GM18868 (cell line): ENCODE results near the gene RTTN.

Source experiments
- ATAC-seq: cut with Tn5 transposase; IDR thresholded peaks from one replicate; pipeline ENCODE4 v1.9.1; 2021; ENCODE audit warnings: mild to moderate bottlenecking, moderate library complexity; ENCODE audit not compliant: unreplicated experiment

RTTN gene

DNA sequence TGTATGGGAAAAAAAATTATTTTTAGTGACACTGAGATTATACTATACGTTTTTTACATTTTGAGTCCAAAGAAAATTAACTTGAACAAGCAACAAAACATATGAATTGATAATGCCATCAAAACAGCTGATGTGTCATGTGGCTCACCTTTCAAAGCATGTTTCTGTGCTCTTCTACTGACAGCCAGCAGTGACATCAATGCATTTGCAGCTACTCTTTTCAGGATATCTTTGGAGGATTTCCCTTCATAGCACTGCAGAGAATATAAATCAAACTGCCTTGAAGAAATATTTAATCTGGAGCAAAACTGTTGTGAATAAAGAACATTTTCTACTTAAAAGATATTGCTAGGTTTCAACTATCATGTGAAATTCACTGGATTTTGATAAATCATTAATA lies 174.8 kb downstream of the RTTN start:
- no peak for ATAC-seq

DNA sequence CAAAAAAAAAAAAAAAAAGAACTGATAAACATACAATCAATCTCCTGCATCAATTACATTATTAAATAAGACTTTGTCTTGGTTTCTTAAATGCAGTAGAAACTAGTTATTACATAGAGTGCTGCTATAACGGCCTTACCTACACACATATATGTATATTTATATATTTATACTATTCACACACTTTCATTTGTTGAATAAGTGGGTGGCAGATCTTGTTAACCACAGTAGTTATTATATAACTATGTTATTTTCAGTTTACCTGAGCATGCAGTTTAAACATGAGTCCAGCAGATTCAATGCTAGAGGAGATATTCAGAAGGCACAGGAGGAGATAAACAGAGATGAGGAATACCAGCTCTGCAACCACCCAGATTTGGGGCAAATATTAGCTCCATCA lies 176.3 kb downstream of the RTTN start:
- ATAC-seq = peak; percentile 30

DNA sequence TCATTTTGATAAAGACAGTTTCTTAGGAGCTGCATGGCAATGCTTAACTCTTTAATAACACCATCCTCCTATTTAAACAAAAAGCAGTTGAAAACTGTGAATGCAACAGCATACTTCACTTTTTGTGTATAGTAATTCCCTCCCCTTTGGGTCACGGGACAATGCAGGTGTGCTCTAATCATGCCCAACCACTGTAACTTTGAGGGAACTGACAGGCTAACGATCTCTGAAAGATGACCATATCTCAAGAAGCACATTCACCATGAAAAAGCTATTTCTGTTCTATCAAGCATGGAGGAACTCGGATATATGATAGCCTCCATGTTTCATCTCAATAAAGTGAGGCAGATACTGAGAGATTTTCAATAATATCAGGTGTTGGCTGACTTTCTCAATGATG lies 176.8 kb downstream of the RTTN start:
- ATAC-seq = peak; percentile 88

DNA sequence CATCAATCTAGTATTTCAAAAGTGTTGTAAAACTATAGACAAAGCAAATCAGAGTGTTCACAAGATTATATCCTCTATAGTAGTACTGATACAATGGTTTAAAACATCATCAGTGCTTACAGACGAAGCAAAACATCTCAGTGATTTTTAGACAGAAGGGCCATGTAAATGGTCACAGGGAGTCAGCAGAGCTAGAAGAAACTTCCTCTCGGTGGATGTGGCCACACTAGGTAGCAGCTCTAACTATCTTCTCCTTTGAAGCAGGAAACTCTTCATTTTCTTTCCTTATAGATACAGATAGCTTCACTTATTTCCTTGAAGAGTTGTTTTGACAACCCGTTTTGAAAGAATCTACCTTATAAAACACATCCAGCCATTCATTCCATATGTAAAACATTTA lies 177.4 kb downstream of the RTTN start:
- no peak for ATAC-seq

DNA sequence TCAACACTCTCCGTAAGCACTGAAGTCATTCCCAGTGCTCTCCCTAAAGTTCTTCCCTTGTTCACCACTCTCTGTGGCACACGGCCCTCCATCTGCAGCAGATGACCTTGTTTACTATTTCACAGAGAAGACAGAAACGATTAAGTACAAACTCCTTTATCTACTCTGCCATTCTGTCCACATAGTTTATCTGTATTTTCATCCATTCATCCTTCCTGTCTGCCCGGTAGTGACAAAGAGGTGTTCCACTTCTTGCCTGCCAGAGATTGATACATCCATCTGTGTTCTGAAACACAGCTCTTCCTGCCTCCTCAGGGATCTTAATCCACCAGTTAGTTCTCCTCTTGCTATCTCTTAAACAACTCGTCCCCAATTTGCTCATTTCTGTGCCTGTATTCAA lies 179.9 kb downstream of the RTTN start:
- ATAC-seq = no peak

DNA sequence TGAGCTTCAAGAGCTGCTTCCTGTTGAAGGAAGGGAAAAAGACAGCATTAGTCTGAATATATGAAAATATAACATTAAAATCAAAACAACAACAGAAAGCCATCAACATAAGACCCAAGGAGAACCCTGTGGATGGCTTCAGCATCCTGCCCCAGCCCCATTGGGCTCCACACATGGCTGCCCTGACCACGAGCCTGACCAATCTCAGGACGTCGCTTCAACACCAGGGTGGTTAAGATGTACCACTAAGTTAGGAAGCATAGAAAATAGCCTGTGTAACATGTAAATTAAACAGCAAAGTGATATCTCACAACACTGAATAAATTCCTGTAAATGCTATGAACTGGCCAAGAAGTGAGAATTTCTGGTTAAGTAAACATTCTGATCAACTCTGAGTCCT lies 180.7 kb downstream of the RTTN start:
- no peak for ATAC-seq

DNA sequence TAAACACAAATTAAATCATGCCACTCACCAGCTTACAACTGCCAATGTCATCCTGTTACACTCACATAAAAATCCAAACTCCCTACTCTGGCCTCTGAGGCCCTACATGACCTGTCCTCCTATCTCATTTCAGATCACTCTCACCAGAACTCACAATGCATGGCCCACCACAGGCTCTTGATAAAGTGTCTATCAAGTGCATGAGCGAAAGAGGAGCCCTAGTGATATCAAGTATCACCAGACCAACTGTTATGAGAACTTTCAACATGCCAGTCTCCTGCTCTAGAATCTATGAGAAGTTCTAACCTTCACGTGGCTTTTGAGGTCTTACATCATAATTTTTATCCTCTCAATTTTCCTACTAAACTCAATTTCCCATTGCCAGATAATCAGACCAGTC lies 181.4 kb downstream of the RTTN start:
- no peak for ATAC-seq

DNA sequence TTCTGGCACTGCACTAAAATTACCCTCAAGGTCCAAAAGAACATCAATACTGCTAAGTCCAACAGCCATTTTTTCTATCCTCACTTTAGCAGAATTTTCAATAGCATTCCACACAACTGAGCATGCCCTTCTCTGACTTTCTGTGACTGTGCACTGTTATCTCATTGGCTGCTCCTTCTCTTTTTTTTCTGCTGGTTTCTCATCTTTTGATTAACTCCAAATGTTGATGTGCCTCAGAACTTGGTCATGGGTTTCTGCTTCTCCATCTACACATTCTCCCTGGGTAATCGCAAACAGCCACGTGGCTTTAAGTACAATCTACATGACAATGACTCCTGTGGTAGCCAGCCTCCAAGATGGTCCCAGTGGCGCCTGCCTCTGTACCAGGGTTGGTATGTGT lies 182.9 kb downstream of the RTTN start:
- ATAC-seq = no peak

DNA sequence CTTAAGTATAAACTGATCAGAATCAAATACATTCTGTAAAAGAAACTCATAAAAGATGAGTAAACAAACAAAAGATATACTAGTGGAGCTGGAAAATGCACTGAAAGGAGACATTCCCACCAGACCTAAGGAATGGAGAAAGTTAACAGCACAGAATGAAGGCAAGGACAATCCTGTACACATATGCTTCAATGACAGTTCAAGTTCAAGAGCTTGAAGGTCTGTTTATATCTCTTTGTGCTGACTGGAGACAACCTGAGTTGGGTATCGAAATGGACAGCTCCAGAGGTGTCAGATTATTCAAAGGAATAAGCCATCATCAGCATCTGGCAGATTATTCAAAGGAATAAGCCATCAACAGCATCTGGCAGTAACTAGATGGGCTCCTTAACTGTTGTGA lies 184.0 kb downstream of the RTTN start:
- no peak for ATAC-seq

DNA sequence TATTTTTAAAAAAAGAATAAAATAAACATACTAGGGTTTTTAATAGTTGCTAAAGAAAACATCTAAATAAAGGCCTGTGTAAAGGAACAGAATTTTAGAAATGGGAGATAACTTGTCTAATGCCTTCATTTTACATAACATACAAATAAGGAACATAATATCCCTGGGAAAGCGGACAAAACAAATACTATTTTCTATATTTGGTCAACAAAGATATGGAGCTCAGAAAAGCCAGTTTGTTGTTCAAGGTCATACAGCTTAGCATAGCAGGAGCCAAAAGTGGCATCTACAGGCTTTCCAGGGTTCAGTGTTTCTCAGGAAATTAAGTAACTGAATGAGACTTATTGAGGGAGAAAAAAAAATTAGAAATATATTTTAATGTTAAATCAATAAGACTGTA lies 184.4 kb downstream of the RTTN start:
- ATAC-seq = no peak

DNA sequence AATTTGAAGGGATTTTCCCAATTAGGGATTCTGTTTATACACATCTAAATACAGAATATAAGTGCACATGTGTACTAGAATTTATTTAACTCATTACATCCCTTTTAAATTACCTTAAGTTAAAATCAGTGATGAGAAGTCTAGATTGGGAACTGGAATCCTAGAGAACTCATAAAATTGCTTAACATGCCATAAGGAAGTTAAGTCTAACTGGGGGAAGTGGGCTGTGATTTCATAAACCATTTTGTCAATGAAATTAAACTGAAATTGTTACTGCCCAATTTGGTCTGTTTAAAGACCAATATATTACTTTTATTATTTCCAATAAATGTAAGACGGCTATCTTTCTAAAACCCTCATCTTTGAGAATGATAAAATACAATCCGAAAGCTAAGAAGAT lies 185.5 kb downstream of the RTTN start:
- ATAC-seq = no peak

DNA sequence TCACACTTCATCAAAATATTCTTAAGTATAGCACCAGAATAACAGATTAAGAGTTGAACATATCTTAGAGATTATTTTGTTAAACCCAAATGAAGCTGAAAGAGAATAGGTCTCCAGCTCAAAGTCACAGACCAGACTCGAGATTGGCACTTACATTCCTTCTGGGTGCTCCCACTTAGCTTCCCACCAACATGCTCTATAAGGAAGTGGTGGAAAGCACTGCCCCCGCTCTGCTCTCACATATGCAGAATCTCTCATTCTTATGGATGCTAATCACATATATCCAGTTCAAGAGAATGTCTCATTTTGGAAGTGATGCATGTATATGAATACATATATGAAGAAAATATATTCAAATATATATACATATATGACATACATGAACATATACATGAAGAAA lies 186.4 kb downstream of the RTTN start:
- ATAC-seq = no peak

DNA sequence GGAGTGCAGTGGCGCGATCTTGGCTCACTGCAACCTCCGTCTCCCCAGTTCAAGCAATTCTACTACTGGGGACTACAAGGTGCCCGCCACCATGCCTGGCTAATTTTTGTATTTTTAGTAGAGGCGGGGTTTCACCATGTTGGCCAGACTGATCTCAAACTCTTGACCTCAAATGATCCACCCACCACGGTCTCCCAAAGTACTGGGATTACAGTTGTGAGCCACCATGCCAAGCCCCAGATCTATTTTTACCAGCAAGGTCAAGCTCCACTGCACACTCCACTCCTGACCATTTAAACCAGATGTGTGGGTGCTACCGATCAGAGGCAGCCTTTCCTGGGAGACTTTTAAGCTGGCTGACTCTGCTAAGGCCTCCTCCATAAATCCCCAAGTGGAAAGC lies 190.4 kb downstream of the RTTN start:
- no peak for ATAC-seq

DNA sequence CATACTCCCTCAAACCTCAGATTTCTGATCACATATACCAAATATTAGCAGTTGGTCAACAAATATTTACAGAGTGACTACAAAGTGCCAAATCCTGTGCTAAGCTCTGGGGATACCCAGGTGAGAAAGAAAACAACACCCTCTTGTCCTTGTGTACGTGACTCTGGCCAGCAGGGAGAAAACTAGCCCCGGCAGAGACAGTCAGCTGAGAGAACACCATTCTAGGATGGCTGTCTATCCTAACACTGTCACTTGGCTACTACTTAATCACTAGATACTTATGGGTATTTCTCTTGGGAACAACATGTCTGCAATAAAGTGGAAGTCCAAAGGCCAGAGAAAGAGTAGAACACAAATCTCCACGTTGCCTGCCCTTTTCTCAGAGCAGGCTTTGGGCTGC lies 199.9 kb downstream of the RTTN start:
- no peak for ATAC-seq

DNA sequence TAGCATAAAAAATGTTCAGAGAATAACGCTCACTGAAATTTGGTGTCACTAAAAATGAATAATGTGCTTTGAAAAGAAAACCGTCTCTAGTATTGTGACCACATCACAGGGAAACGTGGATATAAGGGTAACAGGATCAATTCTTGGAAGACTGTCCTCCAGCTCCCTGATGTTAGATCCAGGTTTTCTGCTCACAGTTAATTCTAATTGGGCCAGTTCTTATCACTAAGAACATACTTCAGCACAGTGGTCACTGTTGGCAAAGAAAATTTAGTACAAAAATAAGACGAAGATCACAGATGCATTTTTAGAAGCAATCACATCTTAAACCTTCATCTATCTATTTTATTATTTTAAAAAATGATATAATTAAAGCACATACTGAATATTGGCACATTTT lies 200.8 kb downstream of the RTTN start:
- ATAC-seq = no peak

DNA sequence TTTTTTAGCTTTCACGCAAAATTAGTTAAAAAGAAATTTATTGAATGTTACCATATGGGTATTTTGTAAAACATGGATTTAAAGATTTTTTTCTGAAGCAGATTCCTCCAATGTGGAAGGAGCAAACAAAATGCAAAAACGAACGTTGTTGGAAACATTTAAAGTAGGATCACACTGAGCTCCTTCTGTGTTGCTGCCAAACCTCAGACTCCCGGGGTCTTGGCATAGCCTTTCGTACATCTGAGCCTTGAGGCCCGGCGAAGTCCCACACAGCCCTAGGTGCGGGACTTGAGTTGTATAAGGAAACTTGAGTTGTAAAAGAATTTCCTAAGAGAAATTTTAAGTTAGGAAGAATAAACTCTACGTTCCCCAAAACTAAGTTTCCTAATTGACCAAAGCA lies 205.8 kb downstream of the RTTN start:
- no peak for ATAC-seq

DNA sequence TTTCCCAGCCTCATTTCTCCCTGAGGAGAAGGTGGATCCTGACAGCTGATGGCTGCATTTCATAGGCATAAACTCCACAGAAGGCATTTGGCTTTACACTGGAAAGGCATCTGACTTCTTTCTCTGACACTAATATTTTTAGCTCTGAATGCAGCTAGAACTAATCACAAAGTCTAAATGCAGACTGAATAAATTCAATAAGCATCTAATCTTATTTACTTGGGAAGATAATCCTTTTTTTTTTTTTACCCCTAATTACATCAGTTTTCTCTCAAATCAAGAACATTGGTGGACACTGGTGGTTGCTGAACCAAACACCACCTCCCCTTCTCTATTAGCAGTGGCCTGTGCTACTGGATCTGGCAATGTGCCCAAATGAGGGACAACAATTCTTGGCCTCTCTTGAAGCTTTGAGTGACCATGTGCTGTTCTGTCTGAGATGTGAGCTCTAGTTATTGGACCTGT lies 206.9 kb downstream of the RTTN start:
- no peak for ATAC-seq

DNA sequence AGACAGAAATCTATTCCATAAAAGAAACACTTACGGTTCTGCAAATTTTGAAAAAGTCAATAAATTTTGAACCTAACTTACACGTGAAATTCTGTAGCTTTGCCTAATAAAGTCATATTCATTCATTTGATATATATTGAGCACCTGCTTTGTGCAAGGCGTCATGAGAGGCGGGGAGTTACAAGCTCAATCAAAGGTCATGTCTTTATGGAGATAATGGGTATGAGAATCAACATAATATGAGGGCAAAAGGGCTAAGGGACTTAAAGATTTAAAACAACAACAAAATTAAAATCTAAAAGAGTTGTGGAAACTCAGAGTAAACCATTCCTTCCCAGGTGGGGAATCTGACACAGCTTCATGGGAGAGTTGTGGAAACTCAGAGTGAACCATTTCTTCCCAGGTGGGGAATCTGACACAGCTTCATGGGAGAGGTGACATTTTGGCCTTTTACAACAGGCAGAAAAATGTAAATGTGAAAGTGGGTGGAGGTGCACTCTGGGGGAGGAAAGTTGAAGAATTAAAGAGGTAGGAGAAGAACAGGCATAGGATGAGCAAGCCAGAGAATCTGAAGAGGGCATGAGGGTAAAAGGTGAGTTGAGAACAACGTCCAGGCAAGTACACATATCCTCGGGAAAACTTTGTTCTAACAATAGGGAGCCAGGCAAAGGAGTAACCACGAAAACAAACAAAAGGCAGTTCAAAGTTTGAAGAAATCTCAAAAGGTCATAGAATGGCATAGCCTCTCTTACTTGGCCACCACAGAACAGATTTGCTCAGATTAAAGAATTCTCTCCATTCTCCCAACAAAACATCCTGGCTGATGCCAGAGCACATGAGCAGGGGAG lies 208.3 kb downstream of the RTTN start:
- ATAC-seq = no peak

DNA sequence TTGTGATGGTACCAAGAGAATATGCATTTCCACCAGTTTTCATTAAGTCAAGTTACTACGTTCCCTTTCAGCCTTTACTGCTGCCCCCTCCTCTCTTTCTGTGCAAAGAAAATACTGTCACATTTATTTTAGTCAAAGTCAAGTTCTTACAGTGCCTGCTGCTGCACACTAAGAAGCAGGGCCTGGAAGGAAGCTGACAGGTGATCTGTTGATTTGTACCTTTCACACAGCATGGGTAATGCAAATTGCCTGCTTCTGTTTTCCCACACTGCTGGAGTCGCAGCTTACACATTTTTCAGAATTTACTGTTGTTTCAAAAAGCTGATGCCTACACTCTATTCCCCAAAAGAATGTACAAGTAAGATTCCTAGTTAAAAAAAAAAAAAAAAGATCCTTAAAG lies 209.1 kb downstream of the RTTN start:
- ATAC-seq = no peak

DNA sequence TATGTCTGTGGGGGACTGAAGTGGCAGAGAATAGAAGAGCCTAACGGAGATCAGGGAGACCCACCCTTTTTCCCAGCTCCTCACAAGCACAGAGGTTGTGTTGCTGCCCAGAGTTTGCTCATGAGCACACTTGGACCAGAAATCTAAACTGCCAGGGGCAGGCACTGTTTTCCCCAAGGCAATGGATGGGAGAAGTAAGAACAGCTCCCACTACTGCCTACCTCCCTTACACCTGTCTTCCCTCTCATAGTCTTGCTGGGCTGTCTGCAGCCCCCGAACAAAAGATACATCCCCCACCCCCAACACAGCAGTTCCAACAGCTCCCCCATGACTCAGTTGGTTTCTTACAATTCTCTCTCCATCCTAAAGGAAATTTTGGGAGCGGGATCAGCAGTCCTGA lies 209.7 kb downstream of the RTTN start:
- no peak for ATAC-seq

DNA sequence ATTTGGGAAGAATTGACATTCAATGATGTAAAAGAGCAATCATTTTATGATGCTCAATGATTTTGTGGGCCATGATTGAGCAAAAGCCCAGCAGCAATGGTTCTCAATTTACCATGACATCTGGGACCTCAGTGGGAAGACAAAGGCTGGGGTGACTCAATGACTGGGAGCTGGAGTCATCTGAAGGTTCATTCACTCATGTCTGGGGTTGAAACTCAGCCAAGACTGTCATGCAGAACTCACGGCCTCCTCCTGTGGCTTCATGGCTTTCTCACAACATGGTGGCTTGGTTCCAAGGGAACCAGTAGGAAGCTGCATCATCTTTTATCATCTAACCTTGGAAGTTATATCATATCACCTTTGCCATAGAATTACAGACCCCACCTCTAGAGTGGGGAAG lies 212.7 kb downstream of the RTTN start:
- no peak for ATAC-seq

DNA sequence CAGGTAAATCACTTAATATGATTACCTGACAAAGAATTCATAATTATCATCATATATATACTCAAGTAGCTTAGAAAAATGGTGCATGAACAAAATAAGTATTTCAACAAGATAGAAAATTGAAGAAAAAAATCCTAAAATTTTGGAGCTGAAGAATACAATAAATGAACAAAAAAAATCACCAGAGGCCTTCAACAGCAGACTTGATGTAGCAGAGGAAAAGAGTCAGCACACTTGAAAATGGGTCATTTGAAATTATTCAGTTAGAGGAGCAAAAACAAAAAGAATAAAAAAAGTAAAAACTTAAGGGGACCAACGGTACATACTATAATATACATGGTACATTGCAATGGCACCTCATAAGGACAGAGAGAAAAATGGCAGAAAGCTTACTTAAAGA lies 217.6 kb downstream of the RTTN start:
- no peak for ATAC-seq

DNA sequence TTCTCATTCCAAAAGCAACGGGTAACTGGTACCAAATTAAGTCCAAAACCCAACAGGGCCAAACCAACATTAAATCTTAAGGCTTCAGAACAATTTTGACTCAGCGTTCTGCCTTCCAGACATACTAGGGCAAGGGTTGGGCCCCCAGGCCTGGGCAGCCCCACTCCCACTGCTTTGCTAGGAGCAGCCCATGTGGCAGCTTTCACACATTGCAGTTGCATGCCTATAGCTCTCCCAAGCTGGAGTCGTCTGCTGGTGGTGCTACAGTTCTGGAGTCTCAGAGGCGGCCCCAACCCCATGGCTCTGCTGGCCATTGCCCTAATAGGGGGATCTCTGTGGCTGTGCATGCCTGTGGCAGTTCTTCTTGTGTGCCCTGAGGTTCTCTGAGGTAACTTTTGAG lies 220.2 kb downstream of the RTTN start:
- no peak for ATAC-seq
